Esophagus squamous epithelium (tissue), 5 donors: ENCODE measurements around the gene PF4V1. TPM values are rescaled to one million over a fixed set of nuclear protein-coding genes. Genes with fewer than 3 reads are reported as not detected.

ENCODE experiments used
- DNase-seq: peaks from one replicate; lab custom pipeline; 2025; lab: John Stamatoyannopoulos, UW
- H3K27ac ChIP-seq, 4 donors: fragments of 200-600 bp; sonication (generic); one replicate each; pipeline ENCODE4 v1.5.1; 2016 to 2019; ENCODE audit warnings: mild to moderate bottlenecking in 1 of 4
- H3K27me3 ChIP-seq, 4 donors: fragments of 200-600 bp; sonication (generic); 1 replicate in 3 of 4; 2 replicates in 1 of 4; pipeline versions ENCODE4 v1.5.1 to v1.6.0; 2017 to 2021; ENCODE audit warnings: antibody characterized with exemption in 1 of 4
- H3K36me3 ChIP-seq, 3 donors: fragments of 200-600 bp; sonication (generic); one replicate each; pipeline ENCODE4 v1.5.1; 2016 to 2019
- H3K4me1 ChIP-seq, 3 donors: fragments of 200-600 bp; sonication (generic); one replicate each; pipeline ENCODE4 v1.5.1; 2017 to 2019
- H3K4me3 ChIP-seq, 4 donors: fragments of 200-600 bp; sonication (generic); 1 replicate in 3 of 4; 2 replicates in 1 of 4; pipeline ENCODE4 v1.5.1; 2016 to 2019; ENCODE audit warnings: mild to moderate bottlenecking in 2 of 4, moderate library complexity in 1 of 4
- H3K9me3 ChIP-seq, 3 donors: fragments of 200-600 bp; sonication (generic); one replicate each; pipeline ENCODE4 v1.5.1; 2016 to 2019
- POLR2A ChIP-seq, 4 donors: fragments of 450-650 bp; IDR thresholded peaks; one replicate each; pipeline ENCODE4 v1.6.1; 2017; ENCODE audit warnings: antibody characterized with exemption in 4 of 4, mild to moderate bottlenecking in 4 of 4, moderate library complexity in 3 of 4
- WGBS, 2 donors: methylation state at CpG; one replicate each; pipeline ENCODE4 v1.1.5; 2018; 5-methylcytosine and 5-hydroxymethylcytosine counted together
- intact Hi-C: fragments of 100-400 bp; cut with DNase I; formaldehyde crosslinking; loops from one replicate; pipeline ENCODE4 v1.15.0; 2022
- total RNA-seq, 4 donors: library from RNA; depleted of rRNA; stranded (reverse); fragments of >200 nt; gene quantifications; one replicate each; pipeline ENCODE4 v1.1.0, GENCODE V29; 2016
- TF ChIP-seq, protein P1 (sequence below), 6 experiments: fragments of 450-650 bp in 4 of 6; fragments of 200-600 bp in 2 of 6; sonication (generic) in 2 of 6; IDR thresholded peaks; one replicate each; pipeline ENCODE4 v1.5.1; 2016 to 2019; ENCODE audit warnings: antibody characterized with exemption in 6 of 6, mild to moderate bottlenecking in 4 of 6, moderate library complexity in 4 of 6
- donor health status: DM: yes; HTN: yes; CAD: no.

The PF4V1 gene
- total RNA-seq, 4 donors from 2014 or later: not detected

DNA sequence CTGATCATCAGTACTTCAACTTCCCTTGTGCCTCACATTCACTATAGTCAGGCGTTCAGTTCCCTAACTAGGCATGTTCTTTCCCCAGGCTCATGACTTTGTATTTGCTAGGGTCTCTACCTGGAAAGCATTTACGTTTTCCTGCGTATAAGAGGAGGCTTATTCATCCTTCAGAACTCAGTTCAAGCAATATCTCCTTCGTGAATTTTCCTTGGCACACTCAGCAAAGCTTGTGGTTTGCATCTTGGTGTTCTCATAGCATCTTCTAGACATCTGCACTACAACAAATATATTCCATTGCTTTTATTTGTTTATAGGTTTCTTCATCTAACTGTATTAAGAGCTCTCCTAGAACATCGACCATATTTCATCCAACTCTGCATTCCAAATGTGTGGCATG lies 14.0 kb upstream of the PF4V1 start:
- DNase-seq: no peak
- intact Hi-C loops: no loop called here
- Histone ChIP-seq H3K36me3 (no peaks in the 10 kb centered on the region), H3K27me3 (peaks cover 0 to 37% (median 0%) of the 10 kb centered on the region in 4 donors), H3K4me1 (peaks cover 0 to 18% (median 4%) of the 10 kb centered on the region in 3 donors), H3K9me3 (no peaks in the 10 kb centered on the region), H3K4me3 (no peak overlapping the region), H3K27ac (no peak overlapping the region)
- TF ChIP-seq POLR2A (IDR thresholded peaks at IDR 0.05): no peak
- 83 to 89% methylated on average over 5 of the region's 5 CpGs for WGBS, 2 donors

DNA sequence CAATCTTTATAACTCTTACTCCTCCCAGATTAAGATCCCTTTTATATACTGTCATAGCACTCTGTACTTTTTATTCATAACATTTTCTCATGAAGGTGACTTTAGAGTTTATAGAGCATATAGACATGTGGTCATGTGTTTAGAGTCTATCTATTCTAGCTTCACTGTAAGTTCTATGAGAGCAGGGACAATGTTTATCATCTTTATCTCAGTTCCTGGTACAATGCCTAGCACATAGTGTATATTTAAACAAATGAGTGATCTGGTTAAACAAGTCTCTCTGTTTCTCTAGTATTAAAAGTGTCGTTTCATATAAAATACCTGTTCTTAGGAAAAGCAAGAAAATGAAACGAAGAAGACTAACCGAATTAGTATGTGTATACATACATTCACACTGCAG lies 13.4 kb upstream of the PF4V1 start:
- Histone ChIP-seq H3K27ac (no peak overlapping the region), H3K36me3 (no peaks in the 10 kb centered on the region), H3K27me3 (peaks cover 0 to 37% (median 0%) of the 10 kb centered on the region in 4 donors), H3K4me1 (peaks cover 0 to 18% (median 4%) of the 10 kb centered on the region in 3 donors), H3K9me3 (no peaks in the 10 kb centered on the region), H3K4me3 (no peak overlapping the region)
- no peak for DNase-seq
- no peak for TF ChIP-seq POLR2A (IDR thresholded peaks at IDR 0.05)
- TF ChIP-seq, protein P1, sequence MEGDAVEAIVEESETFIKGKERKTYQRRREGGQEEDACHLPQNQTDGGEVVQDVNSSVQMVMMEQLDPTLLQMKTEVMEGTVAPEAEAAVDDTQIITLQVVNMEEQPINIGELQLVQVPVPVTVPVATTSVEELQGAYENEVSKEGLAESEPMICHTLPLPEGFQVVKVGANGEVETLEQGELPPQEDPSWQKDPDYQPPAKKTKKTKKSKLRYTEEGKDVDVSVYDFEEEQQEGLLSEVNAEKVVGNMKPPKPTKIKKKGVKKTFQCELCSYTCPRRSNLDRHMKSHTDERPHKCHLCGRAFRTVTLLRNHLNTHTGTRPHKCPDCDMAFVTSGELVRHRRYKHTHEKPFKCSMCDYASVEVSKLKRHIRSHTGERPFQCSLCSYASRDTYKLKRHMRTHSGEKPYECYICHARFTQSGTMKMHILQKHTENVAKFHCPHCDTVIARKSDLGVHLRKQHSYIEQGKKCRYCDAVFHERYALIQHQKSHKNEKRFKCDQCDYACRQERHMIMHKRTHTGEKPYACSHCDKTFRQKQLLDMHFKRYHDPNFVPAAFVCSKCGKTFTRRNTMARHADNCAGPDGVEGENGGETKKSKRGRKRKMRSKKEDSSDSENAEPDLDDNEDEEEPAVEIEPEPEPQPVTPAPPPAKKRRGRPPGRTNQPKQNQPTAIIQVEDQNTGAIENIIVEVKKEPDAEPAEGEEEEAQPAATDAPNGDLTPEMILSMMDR (IDR thresholded peaks at IDR 0.05): no peak
- 76 to 90% methylated on average over 3 of the region's 3 CpGs for WGBS, 2 donors
- intact Hi-C loops: no loop called here

DNA sequence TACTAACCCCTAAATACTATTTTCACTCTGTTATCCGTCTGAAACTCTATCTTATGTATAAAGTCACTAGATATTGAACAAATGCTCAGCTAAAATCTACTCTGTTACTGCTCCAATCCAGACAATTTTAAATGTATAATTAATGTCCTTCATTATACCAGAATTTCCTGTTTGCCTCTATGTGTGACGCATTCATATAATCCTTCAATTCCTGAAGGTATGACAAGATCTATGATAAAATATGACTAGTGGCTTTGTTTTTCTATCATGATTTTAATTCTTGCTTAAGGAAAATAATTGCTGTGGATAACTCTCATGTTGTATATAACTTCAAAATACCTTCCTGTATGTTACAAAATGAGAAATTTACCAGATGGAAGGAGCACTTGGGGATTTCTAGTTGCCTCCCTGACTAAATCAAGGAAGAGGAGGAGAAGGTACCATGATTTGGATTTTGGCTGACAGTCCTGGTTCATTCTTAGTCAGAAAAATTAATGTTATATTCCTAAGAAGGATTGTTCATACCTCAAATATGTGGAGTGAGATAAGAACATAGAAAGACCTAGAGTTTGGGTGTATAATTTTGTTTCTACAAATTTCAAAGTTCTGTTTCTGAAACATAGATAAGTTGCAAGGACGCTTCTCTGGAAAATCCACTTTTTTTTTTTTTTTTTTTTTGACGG lies 11.7 kb upstream of the PF4V1 start:
- Histone ChIP-seq H3K27ac (no peak overlapping the region), H3K4me3 (no peak overlapping the region)

DNA sequence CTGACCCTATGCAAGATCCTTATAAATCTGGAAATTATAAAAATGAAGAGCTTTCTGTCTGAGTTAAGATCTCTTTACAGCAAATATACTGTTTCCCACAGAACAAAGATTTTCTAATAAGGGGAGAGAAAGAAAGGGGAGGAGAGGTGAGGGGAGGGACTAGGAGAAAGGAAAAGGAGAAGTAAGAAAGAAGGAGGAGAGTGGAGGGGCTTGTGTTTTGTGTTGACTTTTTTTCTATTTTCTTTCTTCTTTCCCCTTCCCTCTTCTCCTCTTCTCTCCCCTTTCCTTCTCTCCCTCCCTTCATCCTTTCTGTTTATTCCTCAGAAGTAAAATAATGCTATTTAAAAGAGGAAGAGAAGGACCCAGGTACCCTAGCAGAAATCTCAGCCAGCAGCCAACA lies 10.4 kb upstream of the PF4V1 start:
- H3K4me1 ChIP-seq: peaks cover 0 to 7% (median 0%) of the 10 kb centered on the region in 3 donors
- intact Hi-C loops: no loop called here
- no peak for TF ChIP-seq POLR2A (IDR thresholded peaks at IDR 0.05)
- TF ChIP-seq, protein P1 (IDR thresholded peaks at IDR 0.05): no peak
- no peak overlapping the region for H3K27ac ChIP-seq
- no peaks in the 10 kb centered on the region for H3K9me3 ChIP-seq
- no peak for DNase-seq
- H3K36me3 ChIP-seq: no peaks in the 10 kb centered on the region
- H3K27me3 ChIP-seq: peaks cover 0 to 26% (median 0%) of the 10 kb centered on the region in 4 donors
- H3K4me3 ChIP-seq: no peak overlapping the region

More for the DNA sequence above, 11.7 kb upstream of the PF4V1 start:
- Histone ChIP-seq H3K27me3 (peaks cover 0 to 33% (median 0%) of the 10 kb centered on the region in 4 donors), H3K9me3 (no peaks in the 10 kb centered on the region), H3K4me1 (peaks cover 0 to 15% (median 4%) of the 10 kb centered on the region in 3 donors), H3K36me3 (no peaks in the 10 kb centered on the region)
- intact Hi-C loops: no loop called here
- DNase-seq: no peak
- TF ChIP-seq, protein P1 (IDR thresholded peaks at IDR 0.05): no peak
- TF ChIP-seq POLR2A (IDR thresholded peaks at IDR 0.05): no peak
- WGBS, 2 donors: 59 to 70% methylated on average over 4 of the region's 4 CpGs

DNA sequence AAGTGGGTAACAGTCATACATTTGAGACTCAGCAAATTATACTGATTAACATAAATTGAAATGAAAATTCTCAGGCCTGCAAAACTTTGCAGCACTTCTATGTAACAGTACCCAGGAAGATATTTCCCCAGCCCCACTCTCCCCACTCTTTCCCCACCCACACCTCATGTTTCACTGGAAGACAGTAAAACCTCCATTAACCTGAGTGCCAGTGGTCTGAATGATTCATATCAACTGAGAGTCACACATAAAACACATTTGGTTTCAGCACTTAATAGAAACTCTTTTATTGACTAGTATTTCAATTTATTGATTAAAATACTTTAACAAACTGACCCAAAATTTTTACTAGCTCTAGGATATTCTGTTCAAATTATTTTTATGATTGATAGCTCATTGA lies 9.7 kb upstream of the PF4V1 start:
- TF ChIP-seq, protein P1 (IDR thresholded peaks at IDR 0.05): no peak
- TF ChIP-seq POLR2A (IDR thresholded peaks at IDR 0.05): no peak
- intact Hi-C loops: no loop called here

More for the DNA sequence above, 9.7 kb upstream of the PF4V1 start:
- H3K27me3 ChIP-seq: peaks cover 0 to 23% (median 0%) of the 10 kb centered on the region in 4 donors
- no peak overlapping the region for H3K27ac ChIP-seq
- H3K9me3 ChIP-seq: no peaks in the 10 kb centered on the region
- H3K36me3 ChIP-seq: no peaks in the 10 kb centered on the region
- no peak for DNase-seq
- no peak overlapping the region for H3K4me3 ChIP-seq
- H3K4me1 ChIP-seq: peaks cover 0 to 7% (median 0%) of the 10 kb centered on the region in 3 donors
